Heart left ventricle (tissue), 13 donors: ENCODE measurements around the gene GPR151.

ENCODE experiments used
- CTCF ChIP-seq, 12 donors: fragments of 200-600 bp; sonication (generic) in 4 of 12; IDR thresholded peaks; one replicate each; pipeline versions ENCODE4 v1.5.0 to v1.8.0; 2018 to 2022; ENCODE audit warnings: antibody characterized with exemption in 12 of 12, mild to moderate bottlenecking in 5 of 12
- POLR2A ChIP-seq, 2 donors: fragments of 450-650 bp; IDR thresholded peaks; one replicate each; pipeline ENCODE4 v1.6.1; 2017; ENCODE audit warnings: antibody characterized with exemption in 2 of 2, mild to moderate bottlenecking in 2 of 2, moderate library complexity in 2 of 2
- donor health status: ischemic (EF 13 %, LVEDD 7.1; RV severe dilation, severe dysfunction).
- donor health status: DM: no; HTN: yes; CAD: no.
- donor health status: DM: no; HTN: no; CAD: no.
- donor health status: ischemic (EF 25% LVEDD 6.9; RV normal size, moderate dysfunction).
- donor health status: ischemic (EF 25% LVEDD 5.7; RV mildly dilated, moderate dysfunction).
- donor health status: ischemic (EF 35%, LVEDD 5.7; RV mildly dilated, moderate dysfunction).
- donor health status: nonischemic (EF 11% LVEDD 7.7; RV severe dilation, severe dysfunction).
- donor health status: DM: yes; HTN: yes; CAD: no.
- donor health status: PGD.
- donor health status: ischemic (EF 29% LVEDD 5.4; RV normal size, mild dysfunction).
- donor health status: nonischemic (EF 23%, LVEDD 6.1; RV moderate dilation, normal function).

- peak; percentile 60 to 81 (median 74) for TF ChIP-seq CTCF (IDR thresholded peaks at IDR 0.05)
- no peak for TF ChIP-seq POLR2A (IDR thresholded peaks at IDR 0.05)
Observed at GRCh38 chr5:146541958-146542849, 26.2 kb upstream of the GPR151 start.
